HL-60 (cell line): ENCODE measurements around the gene VWA3B.

ENCODE experiments used
- POLR2AphosphoS5 ChIP-seq: IDR thresholded peaks from 2 replicates; pipeline ENCODE4 v1.6.1; 2012; ENCODE audit warnings: low read depth
- TF ChIP-seq, protein P1 (sequence below): IDR thresholded peaks from one replicate; pipeline ENCODE4 v1.5.1; 2011; ENCODE audit warnings: low read length, control low read depth, inconsistent platforms; ENCODE audit not compliant: insufficient read depth
- TF ChIP-seq, protein P2 (sequence below): IDR thresholded peaks from 2 replicates; pipeline ENCODE4 v1.6.1; 2012; ENCODE audit warnings: low read depth; ENCODE audit not compliant: insufficient replicate concordance

DNA sequence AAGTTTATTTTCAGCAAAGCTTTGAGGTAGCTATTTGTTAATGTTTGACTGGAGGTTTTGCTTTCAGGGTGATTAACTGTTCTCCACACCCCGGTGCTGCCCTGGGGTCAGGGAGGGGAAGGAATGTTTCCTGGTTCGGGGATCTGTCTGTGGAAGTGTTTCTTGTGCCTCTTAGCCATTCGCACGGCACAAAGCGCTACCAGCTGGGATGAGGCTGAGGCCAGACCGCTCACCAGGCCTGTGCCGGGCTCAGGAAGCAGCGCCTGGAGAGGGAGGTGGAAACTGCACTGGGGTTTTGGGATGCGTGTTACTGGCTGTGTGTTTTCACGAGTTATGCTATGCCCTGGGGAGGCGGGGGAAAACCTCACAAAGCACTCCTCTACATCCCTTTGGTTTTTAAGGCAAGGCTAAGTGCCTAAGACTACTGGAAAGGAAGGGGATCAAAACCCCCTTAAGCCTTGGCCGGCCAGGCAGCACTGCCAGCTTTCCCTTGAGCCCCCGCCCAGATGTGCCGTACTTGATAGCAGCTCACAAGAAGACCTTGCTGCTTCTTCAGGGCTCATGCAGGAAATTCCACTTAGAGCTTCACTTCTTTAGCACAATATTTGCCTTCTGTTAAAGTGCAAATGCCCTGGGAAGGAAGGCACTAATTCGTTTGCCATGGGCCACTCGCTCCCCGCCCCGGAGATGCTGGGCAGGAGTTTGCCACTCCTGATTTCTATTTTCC is 193.6 kb downstream of the VWA3B start:
- TF ChIP-seq POLR2AphosphoS5: no peak
- TF ChIP-seq, protein P1, sequence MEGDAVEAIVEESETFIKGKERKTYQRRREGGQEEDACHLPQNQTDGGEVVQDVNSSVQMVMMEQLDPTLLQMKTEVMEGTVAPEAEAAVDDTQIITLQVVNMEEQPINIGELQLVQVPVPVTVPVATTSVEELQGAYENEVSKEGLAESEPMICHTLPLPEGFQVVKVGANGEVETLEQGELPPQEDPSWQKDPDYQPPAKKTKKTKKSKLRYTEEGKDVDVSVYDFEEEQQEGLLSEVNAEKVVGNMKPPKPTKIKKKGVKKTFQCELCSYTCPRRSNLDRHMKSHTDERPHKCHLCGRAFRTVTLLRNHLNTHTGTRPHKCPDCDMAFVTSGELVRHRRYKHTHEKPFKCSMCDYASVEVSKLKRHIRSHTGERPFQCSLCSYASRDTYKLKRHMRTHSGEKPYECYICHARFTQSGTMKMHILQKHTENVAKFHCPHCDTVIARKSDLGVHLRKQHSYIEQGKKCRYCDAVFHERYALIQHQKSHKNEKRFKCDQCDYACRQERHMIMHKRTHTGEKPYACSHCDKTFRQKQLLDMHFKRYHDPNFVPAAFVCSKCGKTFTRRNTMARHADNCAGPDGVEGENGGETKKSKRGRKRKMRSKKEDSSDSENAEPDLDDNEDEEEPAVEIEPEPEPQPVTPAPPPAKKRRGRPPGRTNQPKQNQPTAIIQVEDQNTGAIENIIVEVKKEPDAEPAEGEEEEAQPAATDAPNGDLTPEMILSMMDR: no peak
- TF ChIP-seq, protein P2, sequence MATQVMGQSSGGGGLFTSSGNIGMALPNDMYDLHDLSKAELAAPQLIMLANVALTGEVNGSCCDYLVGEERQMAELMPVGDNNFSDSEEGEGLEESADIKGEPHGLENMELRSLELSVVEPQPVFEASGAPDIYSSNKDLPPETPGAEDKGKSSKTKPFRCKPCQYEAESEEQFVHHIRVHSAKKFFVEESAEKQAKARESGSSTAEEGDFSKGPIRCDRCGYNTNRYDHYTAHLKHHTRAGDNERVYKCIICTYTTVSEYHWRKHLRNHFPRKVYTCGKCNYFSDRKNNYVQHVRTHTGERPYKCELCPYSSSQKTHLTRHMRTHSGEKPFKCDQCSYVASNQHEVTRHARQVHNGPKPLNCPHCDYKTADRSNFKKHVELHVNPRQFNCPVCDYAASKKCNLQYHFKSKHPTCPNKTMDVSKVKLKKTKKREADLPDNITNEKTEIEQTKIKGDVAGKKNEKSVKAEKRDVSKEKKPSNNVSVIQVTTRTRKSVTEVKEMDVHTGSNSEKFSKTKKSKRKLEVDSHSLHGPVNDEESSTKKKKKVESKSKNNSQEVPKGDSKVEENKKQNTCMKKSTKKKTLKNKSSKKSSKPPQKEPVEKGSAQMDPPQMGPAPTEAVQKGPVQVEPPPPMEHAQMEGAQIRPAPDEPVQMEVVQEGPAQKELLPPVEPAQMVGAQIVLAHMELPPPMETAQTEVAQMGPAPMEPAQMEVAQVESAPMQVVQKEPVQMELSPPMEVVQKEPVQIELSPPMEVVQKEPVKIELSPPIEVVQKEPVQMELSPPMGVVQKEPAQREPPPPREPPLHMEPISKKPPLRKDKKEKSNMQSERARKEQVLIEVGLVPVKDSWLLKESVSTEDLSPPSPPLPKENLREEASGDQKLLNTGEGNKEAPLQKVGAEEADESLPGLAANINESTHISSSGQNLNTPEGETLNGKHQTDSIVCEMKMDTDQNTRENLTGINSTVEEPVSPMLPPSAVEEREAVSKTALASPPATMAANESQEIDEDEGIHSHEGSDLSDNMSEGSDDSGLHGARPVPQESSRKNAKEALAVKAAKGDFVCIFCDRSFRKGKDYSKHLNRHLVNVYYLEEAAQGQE: no peak
